Adipocyte (in vitro differentiated cells): Measurements from ENCODE around the gene TAS2R1.
"Not testable (repeated sequence)": the region's sequence is repeated elsewhere in the genome, so short reads cannot be mapped to it uniquely, and the experiment has no call there.

ENCODE experiments used
- DNase-seq: peaks from one replicate; pipeline ENCODE4 v3.0.0-alpha.2; 2015; ENCODE audit warnings: low read depth
- H3K27me3 ChIP-seq: replicated peaks from 2 replicates; pipeline ENCODE4 v1.7.0; 2013; ENCODE audit warnings: mild to moderate bottlenecking, low read length, moderate library complexity; ENCODE audit not compliant: control insufficient read depth, insufficient read depth
- H3K36me3 ChIP-seq: 2 replicates; pipeline ENCODE4 v1.7.0; 2013; ENCODE audit warnings: low read length, mild to moderate bottlenecking, moderate library complexity; ENCODE audit not compliant: control insufficient read depth, insufficient read depth, severe bottlenecking
- H3K4me1 ChIP-seq: 2 replicates; pipeline ENCODE4 v1.7.0; 2013; ENCODE audit warnings: mild to moderate bottlenecking, low read length, moderate library complexity; ENCODE audit not compliant: control insufficient read depth, insufficient read depth
- H3K4me3 ChIP-seq: 2 replicates; pipeline ENCODE4 v1.7.0; 2013; ENCODE audit warnings: mild to moderate bottlenecking, low read length, moderate library complexity
- H3K9ac ChIP-seq: 2 replicates; pipeline ENCODE4 v1.7.0; 2013; ENCODE audit warnings: mild to moderate bottlenecking, low read length, moderate library complexity
- H3K9me3 ChIP-seq: 2 replicates; pipeline ENCODE4 v1.7.0; 2013; ENCODE audit warnings: mild to moderate bottlenecking, low read length, moderate library complexity; ENCODE audit not compliant: control insufficient read depth

Gene TAS2R1

DNA sequence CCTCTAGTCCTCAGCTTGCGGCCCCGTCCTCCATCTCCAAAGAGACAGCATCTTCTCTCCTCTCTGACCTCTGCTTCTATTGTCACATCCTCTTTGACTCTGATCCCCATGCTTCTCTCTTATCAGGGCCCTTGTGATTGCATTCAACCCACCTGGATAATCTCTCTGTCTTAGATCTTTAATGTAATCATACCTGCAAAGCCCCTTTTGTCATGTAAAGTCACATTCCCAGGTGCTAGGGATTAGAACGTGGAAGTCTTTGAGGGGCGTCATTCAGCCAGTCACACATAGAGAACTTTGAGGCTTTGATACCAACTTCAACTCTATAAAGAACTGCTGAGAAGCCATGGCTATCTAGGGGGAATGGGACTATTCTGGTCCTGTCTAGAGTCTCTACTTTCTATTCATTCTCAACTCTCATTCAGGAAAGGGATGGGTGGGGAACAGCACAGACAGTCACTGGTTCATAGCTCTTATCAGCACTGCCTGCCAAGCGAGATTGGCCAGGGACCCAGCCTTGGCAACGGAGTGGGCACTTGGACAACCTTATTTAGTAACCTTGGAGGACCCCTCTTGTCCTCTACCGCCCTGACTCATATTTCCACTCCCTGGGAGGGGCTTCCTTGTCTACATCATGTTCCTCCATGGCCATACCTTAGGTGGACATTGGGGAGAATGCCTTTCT lies 29.0 kb downstream of the TAS2R1 start:
- Histone ChIP-seq H3K4me1 (no peaks in the 10 kb centered on the region), H3K27me3 (peaks cover 12% of the 10 kb centered on the region), H3K9me3 (peaks cover 3% of the 10 kb centered on the region), H3K9ac (no peak overlapping the region), H3K36me3 (no peaks in the 10 kb centered on the region), H3K4me3 (no peak overlapping the region)
- DNase-seq: no peak

DNA sequence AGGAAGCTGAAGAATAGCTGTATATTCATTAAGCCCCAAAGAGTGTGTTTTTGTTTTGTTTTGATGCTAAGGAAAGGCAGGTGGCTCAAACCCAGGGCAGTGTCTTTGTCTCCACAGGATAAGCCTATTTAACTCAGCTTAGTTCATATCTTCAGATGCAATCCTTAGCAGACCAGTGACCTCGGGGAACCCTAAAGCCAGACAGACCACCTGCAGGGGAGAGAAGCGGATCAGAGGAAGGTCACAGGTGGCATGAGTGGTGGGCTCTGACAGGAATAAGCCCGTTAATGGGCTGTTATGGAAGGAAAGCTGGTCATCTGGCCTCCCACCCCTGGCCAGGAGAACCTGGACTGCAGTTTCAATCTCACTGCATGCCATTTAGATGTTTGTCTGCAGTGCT lies 30.8 kb downstream of the TAS2R1 start:
- H3K9ac ChIP-seq: no peak overlapping the region
- H3K4me3 ChIP-seq: no peak overlapping the region
- no peaks in the 10 kb centered on the region for H3K36me3 ChIP-seq
- peaks cover 3% of the 10 kb centered on the region for H3K9me3 ChIP-seq
- H3K4me1 ChIP-seq: no peaks in the 10 kb centered on the region
- no peak for DNase-seq
- peaks cover 12% of the 10 kb centered on the region for H3K27me3 ChIP-seq

DNA sequence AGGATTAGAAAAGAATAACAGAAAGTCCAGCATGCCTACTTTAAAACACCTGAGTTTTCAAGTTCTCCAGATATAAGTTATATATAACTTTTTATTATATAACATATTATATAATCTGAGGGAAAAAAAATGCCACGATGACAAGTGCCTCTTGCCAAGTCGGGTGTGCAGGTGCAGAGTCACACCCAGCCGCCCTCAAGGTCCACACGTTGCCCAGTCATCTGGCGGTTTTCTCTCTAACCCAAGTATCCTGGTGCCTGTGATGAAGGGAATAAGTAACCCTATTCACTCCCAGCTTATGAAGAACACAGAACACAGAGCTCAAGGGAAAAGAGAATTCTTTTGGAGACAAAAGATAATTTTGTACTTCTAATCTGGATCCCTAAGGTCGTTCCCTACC lies 31.8 kb downstream of the TAS2R1 start:
- not testable (repeated sequence) for H3K9ac ChIP-seq

DNA sequence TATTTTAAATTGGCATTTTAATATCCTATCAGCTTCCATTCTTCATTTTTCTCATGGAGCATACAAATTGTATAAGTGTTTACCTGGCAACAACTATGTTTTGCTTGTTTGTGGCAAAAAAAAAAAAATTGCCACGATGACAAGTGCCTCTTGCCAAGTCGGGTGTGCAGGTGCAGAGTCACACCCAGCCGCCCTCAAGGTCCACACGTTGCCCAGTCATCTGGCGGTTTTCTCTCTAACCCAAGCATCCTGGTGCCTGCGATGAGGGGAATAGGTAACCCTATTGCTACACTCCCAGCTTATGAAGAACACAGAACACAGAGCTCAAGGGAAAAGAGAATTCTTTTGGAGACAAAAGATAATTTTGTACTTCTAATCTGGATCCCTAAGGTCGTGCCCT lies 32.8 kb downstream of the TAS2R1 start:
- not testable (repeated sequence) for H3K9me3 ChIP-seq, H3K36me3 ChIP-seq, H3K4me3 ChIP-seq, H3K4me1 ChIP-seq, H3K9ac ChIP-seq, DNase-seq
- H3K27me3 ChIP-seq: peaks cover 12% of the 10 kb centered on the region

More for the DNA sequence above, 31.8 kb downstream of the TAS2R1 start:
- H3K36me3 ChIP-seq, H3K4me3 ChIP-seq, H3K4me1 ChIP-seq, H3K9me3 ChIP-seq, DNase-seq: not testable (repeated sequence)
- peaks cover 12% of the 10 kb centered on the region for H3K27me3 ChIP-seq

DNA sequence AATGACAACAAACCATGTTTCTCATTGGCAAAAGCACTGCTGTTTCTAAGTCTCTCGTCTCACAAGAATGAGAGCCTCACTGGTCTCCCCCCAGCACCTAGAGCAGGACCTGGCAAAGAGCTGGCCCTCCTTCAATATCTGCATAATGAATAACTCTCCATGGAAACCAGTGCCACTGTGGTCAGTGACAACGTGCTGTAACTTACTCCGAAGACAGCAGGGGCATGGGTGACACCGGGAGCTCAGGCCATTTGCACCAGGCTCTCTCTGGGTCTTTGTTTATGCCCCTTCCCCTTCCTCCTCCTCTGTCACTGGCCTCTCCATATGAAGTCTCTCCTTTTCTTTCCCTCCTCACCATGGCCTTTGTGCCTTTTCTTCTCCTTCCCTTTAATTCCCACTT lies 33.3 kb downstream of the TAS2R1 start:
- Histone ChIP-seq H3K4me1 (no peaks in the 10 kb centered on the region), H3K9ac (no peak overlapping the region), H3K4me3 (no peak overlapping the region), H3K36me3 (no peaks in the 10 kb centered on the region), H3K27me3 (peaks cover 12% of the 10 kb centered on the region), H3K9me3 (no peaks in the 10 kb centered on the region)
- peak; percentile 34 for DNase-seq

DNA sequence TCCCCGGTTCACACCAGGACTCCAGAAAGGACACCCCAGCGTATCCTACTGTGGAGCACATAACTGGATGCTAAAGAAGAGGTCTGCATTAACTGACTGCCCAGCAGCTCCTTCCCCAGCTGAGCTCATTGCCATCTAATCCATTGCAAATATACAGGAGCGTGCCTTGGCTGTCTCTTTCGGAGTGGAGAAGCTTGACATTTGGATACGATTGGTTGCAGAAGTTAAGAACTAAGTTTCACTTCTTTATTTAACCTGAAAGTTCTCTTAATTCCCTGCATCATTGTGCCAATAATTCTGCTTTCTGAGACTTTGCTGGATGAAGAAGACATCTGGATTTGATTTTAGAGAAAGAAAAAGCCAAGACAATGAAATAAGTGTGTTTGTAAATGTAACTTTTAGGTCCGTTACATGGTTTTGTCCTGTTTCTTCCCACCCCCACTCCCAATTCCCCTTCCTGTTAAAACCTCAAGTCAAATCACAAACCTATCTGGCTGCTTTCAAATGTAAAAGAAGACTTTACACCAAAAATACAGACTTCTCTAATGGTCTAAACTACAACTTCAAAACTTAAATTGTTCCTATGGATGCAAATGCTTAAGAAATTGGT lies 33.9 kb downstream of the TAS2R1 start:
- Histone ChIP-seq H3K4me1 (no peaks in the 10 kb centered on the region), H3K36me3 (no peaks in the 10 kb centered on the region), H3K9me3 (no peaks in the 10 kb centered on the region), H3K27me3 (peaks cover 9% of the 10 kb centered on the region), H3K9ac (no peak overlapping the region), H3K4me3 (peak overlapping the region; percentile 49)
- DNase-seq: peak; percentile 79

DNA sequence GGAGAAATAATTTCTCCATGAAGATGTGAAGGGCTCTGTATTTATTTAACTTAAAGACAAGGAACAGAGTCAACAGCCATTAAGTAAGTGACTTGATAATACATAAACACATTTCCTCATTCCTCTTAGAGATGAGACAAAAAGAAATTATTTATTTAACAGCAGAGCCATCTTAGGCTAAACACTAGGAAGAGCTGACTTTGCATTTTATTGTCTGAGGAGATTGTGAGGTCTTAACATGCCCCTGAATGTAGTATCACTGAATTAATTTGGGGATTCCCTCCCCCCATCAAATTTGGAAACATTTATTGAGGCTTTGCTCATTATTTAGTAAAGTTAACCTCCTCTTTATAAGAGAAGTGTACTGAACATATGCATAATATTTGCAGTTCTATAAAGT lies 35.2 kb downstream of the TAS2R1 start:
- H3K4me1 ChIP-seq: no peaks in the 10 kb centered on the region
- H3K9ac ChIP-seq: no peak overlapping the region
- no peak overlapping the region for H3K4me3 ChIP-seq
- H3K27me3 ChIP-seq: peaks cover 7% of the 10 kb centered on the region
- DNase-seq: no peak
- no peaks in the 10 kb centered on the region for H3K9me3 ChIP-seq
- H3K36me3 ChIP-seq: no peaks in the 10 kb centered on the region

DNA sequence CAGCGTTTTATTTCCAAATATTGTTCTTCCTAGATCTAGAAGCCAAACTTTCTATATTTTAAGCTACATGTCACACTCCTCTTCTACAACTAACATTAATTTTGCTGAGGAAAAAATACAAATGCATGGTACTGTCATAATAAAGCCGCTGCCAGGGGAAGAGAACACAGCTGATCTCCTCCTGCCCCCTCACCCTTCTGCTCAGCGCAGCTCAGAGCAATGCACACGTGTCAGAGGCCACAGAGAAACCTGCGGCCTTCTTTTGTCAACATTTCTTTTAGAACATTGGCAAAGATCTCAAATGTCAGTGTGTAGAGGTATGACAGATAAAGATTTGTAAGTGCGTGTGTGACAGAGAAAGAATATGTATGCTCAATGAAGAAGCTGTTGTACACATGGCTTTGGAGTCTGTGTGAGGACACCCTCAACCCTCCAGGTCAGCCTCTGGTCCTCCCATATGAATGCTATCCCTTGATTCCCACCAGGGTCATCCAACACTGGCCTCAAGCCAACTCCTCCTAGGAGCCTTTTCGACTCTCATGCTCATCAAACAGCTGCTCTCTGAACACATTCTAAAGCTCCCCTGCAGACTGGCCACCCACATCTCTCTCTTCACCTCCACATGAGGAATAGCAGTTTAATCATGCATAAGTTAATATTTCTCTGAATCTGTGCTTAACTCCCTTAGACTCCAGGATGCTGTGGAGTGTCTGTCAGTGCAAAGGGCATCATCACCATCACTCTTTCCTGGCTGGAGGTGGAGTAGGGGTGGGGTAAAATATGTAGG lies 40.9 kb downstream of the TAS2R1 start:
- H3K36me3 ChIP-seq: no peaks in the 10 kb centered on the region
- no peaks in the 10 kb centered on the region for H3K4me1 ChIP-seq
- no peaks in the 10 kb centered on the region for H3K27me3 ChIP-seq
- no peak for DNase-seq
- no peak overlapping the region for H3K9ac ChIP-seq
- no peaks in the 10 kb centered on the region for H3K9me3 ChIP-seq
- H3K4me3 ChIP-seq: no peak overlapping the region

DNA sequence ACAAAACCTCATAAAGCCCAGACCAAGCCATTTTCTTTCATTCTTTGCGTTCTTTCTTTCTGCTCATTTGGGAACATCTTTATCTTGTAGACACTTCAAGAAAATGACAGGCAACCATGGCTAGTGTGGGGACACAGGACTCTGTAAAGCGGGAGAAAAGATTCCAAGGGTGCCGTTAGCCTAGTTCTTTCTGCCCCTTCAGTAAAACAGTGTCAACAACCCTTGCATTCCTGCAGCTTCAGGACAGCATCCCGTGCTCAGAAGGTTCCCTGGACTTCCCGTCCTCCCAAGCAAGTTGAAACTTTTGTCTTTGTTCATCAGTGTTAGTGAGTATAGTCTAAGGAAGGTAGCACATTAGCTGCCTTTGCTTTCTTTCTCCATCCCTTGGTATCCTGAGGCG lies 41.9 kb downstream of the TAS2R1 start:
- no peak overlapping the region for H3K4me3 ChIP-seq

DNA sequence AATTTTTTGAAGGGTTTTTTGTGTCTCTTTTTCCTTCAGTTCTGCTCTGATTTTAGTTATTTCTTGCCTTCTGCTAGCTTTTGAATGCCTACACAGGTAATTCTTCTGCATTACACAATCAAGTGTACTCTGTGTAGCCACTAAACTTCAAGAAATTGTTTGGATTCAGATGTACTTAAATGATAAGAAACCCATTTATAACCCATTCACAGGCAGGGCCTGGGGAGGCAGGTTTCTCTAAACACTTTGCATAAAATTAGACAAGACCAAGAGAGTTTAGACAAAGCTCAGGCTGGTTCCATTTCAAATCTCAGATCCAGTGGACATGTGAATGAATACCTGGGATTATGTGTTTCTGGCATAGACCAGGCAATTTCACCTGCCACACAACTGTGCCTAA lies 43.0 kb downstream of the TAS2R1 start:
- Histone ChIP-seq H3K4me3 (no peak overlapping the region), H3K36me3 (no peaks in the 10 kb centered on the region), H3K27me3 (no peaks in the 10 kb centered on the region), H3K4me1 (no peaks in the 10 kb centered on the region), H3K9me3 (no peaks in the 10 kb centered on the region), H3K9ac (no peak overlapping the region)
- no peak for DNase-seq

More for the DNA sequence above, 41.9 kb downstream of the TAS2R1 start:
- Histone ChIP-seq H3K4me1 (no peaks in the 10 kb centered on the region), H3K36me3 (no peaks in the 10 kb centered on the region), H3K9ac (no peak overlapping the region), H3K27me3 (no peaks in the 10 kb centered on the region), H3K9me3 (no peaks in the 10 kb centered on the region)
- no peak for DNase-seq

DNA sequence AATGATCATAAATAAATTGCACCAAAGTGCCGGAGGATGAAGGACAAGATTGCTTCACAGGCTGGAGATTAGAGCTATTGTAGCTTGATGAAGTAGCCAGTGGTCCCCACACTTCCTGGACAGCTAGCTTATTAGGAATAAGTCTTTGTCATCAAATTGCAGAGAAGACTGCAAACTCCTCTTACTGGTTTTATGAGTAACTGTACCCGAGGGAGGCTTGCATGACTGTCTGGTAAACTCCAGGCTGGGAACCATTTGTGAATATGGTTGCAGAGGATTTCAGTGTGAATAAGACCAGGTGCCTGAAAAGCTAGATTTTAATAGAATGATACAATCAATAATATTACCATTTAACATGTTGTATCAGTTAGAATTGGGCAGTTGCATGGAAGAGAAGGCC lies 47.7 kb downstream of the TAS2R1 start:
- Histone ChIP-seq H3K36me3 (no peaks in the 10 kb centered on the region), H3K27me3 (no peaks in the 10 kb centered on the region), H3K9ac (no peak overlapping the region), H3K4me1 (no peaks in the 10 kb centered on the region), H3K4me3 (no peak overlapping the region), H3K9me3 (no peaks in the 10 kb centered on the region)
- no peak for DNase-seq
